Stimulated activated CD4-positive, alpha-beta T cell treated with anti-CD3 and anti-CD28 coated beads, Interleukin-2, amount 100 ng/mL, for 24 hours (primary cell): ENCODE results near the gene LRRC47.

Source experiments
- DNase-seq, 2 donors: peaks; one replicate each; pipeline ENCODE4 v3.0.0-alpha.2; 2020

LRRC47 gene

DNA sequence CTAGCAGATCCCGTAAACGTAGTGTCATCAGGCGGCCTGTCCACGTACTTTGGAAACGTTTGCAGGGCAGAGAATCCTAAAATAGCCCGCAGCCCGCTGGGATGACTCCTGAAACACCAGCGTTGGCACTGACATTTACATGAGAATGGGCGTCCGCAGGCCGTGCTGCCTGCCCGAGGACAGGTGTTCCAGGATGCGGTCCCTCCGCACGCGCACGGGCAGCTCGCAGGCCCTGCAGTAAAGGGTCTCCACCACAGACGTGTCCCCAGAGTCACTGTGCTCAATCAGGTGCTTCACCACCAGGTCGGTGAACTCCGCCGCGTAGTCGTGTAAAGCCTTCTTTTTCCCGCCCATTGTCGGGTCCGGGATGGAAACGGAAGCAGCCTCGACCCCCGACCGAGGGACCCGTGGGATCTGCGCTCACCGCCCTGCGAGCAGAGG, 49.9 kb downstream of the LRRC47 start:
- DNase-seq = peak in 1 of 2 donors; percentile 13

DNA sequence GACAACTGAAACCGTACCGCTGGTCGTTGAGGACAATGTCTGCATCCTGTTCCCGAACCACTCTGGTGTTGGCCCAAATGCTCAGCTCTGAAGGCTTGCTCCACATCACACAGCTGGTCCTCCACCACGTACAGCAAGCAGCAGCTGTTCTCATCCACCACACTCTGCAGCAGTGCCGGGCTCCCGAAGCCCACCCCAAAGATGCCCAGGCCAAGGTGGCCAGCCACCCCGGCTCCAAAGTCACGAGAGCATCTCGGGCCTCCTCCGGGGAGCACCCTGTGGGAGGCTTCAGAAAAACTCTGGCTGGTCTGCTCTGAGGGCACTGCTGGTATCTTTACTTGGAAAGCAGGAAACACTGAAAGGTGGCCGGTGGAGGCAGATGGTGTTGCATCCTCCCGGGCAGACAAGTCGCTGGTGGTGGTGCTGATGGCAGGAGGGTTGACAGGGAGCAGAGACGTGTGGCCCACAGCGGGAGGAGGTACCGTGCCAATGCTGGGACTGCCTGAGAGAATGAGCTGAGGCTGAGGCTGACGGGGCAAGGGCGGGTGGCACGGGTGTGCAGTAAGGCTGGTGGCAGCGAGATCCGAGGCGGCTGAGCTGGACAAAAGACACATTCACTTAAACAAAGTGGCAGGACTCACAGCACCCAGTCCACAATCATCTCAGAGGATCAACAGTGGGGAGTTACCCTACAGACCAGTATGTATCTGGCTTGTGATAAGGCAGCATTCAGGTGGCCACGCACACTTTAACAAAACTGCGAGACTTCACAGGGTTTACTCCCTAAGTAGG, 50.5 kb downstream of the LRRC47 start:
- no peak for DNase-seq

DNA sequence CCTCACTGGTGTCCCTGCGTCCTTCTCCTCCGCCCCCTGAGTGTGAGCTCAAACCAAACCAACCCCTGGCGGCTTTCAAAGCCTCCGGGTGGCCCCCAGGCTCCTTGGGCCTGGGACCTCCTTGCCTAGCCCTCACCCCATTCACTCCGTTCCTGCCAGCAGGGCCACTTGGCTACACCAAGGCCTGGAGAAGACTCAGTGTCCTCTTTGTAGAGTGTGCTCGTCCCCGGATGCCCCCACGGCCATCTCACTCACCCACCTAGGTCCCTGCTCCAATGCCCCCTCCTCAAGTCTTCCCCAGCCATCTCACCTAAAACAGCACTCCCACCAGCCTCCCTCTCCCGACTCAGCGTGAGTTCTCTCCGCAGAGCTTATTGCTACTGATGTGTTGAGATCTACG, 51.2 kb downstream of the LRRC47 start:
- no peak for DNase-seq

DNA sequence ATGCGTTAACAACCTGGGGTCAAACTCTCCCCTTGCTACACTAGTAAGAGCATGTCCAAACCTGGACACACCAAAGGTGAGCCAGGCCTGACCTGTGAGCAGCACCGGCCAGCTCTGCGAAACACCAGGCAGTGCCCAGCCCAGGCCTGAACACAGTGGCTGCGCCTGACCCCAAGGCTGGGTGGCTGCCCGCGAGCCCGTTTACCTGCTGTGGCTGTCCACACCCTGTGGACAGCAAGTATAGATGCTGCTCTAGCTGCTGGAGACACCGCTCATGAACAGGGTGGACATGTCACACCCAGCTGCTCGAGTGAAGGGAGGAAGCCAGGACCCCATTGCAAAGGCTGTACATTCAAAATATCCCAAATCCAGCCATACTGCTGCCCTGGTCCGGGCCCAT, 51.7 kb downstream of the LRRC47 start:
- no peak for DNase-seq

DNA sequence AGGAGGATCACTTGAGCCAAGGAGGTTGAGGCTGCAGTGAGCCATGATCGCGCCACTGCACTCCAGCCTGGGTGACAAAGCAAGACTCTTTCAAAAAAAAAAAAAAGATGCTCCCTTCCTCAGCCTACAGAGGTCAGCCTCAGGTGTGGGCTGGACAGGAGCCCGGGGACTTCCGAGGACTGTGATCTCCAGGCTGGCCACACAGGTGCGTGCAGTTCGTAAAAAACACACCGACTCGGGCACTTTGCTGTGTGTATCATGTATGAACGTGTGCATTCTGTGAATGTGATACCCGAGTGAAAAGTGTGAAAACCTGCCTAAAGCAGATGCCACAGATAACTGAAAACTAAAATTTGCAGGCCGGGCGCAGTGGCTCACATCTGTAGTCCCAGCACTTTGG, 52.5 kb downstream of the LRRC47 start:
- DNase-seq = no peak

DNA sequence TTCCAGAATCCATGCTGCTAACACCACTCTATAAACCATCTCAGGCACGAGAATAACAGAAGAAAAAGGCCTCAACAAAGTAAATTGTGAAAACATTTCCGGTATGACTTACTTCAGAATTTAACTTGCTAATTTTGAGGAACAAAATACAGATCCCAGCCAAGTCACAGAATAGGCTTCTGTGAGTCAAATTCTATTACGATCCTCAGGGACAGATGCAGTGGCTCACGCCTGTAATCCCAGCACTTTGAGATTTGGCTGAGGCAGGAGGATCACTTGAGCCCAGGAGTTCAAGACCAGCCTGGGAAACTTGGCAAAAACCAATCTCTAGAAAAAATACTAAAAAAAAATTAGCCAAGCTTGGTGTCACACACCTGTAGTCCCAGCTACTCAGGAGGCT, 52.9 kb downstream of the LRRC47 start:
- DNase-seq = no peak

DNA sequence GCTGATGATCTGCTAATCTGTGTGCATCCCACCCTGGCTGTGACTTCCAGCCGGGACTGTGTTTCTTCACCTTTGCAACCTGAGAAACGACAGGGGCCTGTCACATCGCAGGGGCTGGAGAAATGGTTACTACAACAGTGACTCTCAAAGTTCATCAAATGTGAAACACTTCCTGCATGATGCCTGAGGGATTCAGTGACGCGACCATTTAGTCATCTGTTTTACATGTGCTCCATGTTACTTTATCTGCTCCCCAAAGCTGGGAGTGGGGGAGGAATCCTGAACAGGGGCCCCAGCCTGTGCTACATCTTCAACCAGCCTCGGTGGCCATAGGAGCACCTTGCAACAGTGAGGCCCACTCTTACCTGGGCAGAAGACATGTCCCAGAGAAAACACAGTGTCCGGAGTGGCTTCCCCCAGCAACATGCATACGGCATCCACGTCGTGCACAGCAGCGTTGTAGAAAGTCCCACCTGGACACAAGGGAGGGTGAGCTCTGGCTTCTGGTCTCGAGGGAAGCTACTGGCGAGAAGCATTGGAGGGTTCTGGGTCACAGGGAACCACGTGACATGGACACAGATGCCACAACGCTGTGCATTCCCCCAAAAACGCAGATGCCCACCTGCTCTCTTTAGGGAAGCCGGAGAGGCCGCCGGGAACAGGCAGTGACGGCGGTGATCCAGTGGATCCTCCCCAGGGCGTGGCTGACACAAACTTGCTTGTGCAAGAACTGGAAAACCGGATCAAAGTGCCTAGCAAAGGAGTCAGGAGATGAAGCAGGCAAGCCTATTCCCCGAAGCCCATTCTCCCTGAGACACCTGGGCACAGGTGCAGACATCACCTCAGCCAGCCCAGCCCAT, 53.6 kb downstream of the LRRC47 start:
- DNase-seq = no peak

DNA sequence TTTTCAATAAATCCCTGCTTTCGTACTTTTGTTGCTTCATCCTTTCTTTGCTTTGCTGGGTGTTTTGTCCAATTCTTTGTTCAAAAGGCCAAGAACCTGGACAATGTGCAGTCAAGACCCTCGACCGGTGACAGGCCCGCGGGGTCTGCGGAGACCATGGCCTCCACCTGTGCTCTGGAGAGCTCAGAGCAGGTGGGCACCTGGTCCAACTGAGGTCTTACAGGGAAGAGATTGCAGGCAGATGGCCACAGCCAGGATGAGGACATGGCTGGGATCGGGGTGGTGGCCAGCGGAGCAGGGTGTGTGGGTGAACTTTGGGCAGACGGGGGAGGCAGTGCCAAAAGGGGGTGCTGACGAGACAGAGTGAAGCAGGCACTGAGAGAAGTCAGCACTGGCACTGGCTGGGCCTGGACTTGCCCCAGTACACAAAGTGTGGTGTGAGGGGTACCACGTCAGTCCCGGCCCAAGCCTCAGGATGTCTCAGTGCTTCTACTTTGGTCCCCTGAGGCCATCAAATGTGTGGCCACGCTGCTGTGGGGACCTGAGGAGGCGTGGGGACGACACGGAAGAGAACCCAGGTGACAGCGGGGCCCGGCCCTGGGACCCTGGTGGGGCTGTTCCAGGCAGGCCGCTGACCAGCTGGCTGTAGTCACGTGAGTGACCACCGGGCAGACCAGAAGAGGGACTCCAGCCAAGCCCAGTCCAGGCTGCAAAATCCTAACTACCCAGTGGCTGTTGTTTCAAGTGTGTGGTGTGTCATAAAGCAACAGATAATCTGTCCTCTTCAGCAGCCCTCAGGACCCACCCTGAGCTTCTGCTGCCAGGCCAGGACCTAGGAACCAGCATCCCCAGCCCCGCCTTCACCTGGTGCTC, 54.5 kb downstream of the LRRC47 start:
- DNase-seq = no peak

DNA sequence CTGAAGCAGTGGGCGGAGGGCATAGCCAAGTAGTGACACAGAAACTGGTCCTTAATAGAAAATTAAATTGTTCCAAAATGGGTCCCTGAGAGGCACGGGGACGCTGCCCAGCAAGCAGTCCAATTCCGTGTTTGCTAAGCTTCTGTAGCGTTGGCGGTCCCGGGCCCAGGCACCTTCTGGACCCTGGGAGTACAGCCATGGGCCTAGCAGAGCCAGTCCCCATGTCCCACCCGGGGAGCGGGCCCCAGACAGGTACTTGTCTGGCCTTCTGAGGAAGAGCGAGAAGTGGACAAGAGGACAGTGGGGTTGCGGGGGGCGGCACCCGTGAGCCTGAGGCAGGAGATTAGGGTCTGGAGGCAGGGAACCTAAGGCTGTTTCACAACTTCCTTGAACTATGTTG, 55.5 kb downstream of the LRRC47 start:
- DNase-seq = no peak

DNA sequence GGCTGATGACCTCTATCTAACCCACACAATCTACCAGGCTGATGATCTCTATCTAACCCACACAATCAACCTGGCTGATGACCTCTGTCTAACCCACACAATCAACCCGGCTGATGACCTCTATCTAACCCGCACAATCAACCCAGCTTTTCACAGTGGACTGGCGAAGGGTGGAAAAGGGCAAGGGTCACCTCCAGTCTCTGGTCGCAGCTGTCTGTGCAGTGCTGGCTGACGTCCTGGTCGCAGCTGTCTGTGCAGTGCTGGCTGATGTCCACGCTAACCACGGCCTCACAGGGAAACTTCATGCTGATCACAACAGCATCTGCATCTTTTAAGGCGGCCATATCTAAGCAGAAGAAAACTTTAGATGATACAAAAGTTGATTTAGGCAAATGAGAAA, 56.3 kb downstream of the LRRC47 start:
- no peak for DNase-seq

DNA sequence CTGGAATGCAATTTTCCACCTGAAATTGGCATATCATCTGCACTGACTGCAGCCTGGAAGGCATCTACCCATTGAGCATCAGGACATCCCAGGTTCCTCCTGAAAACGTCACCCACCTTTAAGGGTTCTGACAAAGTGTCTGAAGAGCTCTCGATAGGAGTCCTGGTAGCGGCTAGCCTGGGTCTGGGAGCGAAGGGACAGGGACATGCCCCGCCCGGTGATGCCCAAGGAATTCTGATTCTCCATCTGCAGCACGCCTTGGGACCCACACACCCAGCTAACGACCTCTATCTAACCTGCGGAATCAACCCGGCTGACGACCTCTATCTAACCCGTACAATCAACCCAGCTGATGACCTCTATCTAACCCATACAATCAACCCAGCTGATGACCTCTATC, 57.4 kb downstream of the LRRC47 start:
- no peak for DNase-seq

DNA sequence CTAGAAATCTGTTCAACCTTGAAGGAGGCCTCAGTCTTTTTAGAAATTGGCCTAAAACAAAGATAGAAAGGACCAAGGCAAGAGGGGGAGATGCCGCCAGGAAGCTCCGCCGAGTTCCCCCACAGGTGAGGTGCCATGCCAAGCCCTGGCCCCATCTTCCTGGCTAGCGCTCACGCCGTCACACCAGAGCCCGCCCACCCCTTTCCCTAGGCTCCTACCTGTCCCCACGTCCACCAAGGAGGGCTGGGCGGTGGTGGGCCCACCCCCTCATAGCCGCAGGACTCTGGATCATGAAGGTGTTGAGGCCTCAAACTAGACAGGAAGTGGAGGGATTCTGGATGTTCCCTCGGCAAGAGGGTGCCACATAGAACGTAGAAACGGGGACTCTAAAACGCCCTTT, 59.6 kb downstream of the LRRC47 start:
- no peak for DNase-seq

DNA sequence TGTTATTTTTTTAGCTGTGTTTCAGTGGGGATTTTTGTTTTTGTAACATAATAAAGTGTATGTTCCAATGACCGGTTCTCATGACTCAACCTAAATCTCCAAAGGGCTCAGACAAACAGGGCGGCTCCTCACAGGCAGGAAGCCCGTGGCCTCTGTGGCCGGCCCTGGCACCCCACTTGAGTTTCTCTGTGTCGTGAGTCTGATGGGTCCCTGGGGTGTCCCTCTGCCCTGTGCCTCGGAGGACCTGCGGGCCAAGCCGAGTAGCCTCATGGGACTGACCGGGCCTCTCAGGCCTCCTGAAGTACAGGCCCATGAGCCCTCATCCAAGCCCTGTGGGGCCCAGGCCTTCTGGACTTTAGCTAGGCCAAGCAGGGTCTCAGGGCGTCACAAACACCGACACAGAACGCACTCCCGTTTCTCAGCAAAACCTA, 60.2 kb downstream of the LRRC47 start:
- DNase-seq = no peak

DNA sequence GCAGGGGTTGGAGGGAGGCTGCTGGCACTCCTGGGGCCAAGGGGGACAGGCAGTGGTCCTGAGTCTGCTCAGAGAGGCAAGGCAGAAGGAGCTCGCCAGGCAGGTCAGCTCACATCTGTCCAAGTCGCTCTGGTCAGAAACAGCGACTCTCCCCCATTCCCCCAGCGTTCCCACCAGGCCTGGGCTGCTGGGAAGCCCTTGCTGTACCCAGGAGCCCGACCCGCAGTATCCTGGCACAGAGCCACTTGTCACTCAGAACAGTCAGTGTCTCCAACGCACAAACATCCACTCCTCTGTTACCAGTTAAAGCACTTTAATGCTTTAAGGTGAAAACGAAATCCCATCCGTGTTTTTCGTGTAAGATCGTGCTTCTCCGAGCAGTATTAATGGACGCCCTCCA, 60.6 kb downstream of the LRRC47 start:
- DNase-seq = no peak

DNA sequence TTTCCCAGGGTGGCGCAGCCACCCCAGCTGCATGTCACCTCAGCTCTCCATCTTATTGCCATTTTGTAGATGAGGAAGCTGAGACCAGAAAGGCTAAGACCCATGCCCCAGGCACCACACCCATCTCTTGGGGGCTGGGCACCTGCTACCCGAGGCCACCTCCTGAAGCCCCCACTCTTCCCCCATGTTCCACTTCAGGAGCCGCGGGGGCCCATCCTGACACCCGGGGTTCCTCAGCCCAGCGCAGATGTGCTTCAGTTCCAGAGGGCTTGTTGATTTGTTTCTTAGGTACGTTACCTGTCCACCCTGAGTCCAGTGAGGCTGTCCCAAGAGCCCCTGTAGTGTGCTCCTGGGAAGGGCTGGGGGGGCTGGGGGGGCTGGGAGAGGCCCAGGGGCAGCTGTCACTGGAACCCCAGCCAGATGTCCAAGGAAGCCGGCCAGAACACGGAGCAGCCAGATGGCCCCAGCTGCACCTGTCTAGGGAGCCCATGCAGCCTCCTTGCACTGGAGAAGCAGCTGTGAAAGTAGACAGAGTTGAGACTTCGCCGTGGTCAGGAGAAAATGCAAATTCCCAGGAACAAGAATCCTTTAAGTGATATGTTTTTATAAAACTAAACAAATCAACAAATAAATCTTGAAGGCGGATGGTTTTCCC, 61.1 kb downstream of the LRRC47 start:
- no peak for DNase-seq

DNA sequence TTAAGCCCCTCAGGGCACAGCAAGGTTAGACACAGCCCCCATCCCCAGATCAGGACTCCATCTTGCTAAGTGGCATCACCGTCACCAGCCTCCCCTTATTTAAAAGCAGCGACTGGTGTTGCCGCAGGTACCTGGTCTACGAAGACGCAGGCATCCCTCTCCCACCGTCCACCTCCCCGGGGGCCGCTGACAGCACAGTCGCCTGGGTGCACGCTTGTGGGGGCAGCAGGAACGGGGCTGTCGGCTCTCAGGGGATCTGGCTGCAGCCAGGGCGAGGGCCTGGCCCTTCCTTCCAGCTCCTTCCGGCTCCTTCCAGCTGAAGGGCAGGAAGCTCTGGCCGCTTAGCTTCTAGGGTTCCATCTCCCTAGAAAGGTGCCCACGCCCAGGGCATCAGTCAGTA, 61.7 kb downstream of the LRRC47 start:
- DNase-seq = no peak

DNA sequence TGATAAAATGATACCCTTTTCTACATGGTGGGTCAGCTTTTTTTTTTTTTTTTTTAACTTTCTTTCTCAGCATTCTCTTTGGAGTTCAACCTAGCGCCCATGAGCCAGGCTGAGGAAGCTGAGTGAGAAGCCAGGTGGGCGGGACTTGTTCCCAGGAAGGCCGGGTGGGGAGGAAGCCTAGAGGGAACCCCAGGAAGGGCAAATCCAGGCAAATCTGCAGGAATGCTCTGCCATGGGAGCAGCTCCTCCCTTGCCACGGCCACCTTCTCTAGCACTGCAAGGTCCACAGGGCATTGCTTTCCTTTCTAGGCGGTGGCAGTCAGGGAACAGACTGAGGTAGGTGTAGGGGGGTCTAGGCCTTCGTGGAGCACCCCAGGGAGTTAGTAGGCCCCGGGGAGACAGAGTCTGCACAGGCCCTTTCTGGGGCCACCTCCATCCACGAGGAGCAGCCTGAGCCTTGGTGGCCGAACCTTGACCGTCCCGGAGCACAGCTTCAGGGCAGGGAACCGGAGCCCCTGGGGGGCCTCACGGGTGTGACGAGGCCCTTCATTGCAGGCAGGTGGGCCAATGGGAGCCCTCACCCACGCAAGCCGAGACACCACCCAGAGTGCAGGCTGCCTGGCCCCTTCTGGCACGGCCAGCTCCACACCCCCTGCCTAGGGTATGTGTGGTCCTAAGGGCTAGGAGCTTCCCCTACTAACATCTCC, 62.3 kb downstream of the LRRC47 start:
- DNase-seq = no peak

DNA sequence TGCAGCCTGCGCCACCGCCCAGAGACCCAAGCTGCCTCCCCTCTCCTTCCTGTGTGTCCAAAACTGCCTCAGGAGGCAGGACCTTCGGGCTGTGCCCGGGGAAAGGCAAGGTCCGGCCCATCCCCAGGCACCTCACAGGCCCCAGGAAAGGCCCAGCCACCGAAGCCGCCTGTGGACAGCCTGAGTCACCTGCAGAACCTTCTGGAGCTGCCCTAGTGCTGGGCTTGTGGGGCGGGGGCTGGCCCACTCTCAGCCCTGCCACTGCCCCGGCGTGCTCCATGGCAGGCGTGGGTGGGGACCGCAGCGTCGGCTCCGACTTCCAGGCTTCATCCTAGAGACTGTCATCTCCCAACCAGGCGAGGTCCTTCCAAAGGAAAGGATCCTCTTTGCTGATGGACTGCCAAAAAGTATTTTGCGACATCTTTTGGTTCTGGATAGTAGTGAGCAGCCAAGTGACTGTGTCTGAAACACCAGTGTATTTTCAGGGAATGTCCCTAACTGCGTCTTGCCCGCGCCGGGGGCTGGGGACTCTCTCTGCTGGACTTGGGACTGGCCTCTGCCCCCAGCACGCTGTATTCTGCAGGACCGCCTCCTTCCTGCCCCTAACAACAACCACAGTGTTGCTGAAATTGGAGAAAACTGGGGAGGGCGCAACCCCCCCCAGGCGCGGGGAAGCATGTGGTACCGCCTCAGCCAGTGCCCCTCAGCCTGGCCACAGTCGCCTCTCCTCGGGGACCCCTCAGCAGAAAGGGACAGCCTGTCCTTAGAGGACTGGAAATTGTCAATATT, 63.0 kb downstream of the LRRC47 start:
- no peak for DNase-seq

DNA sequence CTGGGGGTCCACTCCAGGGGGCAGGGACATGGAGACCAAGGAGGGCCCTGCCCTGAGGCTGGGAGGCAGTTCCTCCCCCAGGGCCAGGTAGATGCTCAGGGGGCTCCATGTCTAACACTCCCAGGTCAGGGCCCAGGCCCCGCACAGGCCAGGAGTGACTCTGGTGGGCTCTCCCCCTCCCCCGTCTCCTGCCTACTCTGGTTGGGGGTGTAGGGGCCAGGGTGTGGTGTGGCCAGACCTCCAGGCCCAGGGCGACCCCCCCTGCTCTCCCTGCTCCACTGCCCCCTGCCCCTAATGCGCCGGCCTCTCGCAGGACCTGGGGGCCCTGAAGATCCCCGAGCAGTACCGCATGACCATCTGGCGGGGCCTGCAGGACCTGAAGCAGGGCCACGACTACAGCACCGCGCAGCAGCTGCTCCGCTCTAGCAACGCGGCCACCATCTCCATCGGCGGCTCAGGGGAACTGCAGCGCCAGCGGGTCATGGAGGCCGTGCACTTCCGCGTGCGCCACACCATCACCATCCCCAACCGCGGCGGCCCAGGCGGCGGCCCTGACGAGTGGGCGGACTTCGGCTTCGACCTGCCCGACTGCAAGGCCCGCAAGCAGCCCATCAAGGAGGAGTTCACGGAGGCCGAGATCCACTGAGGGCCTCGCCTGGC, 63.7 kb downstream of the LRRC47 start:
- DNase-seq = no peak

DNA sequence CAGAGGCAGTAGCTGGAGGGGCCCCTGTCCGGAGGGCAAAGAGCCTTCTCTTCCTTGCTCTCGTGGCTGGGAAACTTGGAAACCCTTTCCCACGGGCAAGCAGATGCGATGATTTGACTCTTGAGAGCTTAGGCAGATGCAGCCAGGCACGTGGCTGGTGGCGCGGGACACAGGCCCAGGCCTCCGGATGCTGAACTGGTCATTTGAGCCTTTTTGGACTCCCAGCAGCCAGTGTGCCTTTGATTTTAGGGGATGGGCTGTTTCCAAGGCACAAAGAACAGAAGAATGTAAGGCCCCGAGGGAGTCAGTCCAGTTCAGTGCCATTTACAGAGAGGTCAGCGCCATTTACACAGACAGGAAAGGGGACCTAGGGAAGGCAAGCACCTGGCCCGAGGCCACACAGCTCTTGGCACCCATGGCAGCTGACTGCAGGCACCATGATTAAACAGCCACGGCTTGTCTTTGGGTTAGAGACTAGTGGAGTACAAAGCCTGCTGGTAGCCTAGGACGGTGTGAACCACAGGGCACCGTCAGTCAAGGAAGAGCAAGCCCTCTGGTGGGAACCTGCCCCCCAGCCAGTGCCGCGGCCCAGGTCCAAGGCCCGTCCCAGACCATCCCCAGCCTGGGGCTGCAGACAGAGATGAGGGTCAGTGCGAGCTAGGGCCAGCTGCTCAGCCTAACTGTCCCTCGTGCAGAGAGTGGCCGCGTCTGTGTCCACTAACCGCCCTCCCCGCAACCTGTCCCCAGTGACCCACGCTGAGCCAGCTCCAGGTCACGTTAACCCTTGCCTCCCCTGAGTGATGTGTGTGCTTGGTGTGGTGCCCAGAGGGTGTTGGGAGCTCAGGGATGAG, 64.5 kb downstream of the LRRC47 start:
- no peak for DNase-seq
